ENCODE data around the gene STXBP4. TPM values are rescaled to one million over a fixed set of nuclear protein-coding genes. Genes with fewer than 3 reads are reported as not detected.
A peak's percentile ranks its signal among the peaks of the same experiment; 100 is the strongest.

The STXBP4 gene
- total RNA-seq, 2 donors from 2014 or later, result 8.0 to 8.9 TPM

DNA sequence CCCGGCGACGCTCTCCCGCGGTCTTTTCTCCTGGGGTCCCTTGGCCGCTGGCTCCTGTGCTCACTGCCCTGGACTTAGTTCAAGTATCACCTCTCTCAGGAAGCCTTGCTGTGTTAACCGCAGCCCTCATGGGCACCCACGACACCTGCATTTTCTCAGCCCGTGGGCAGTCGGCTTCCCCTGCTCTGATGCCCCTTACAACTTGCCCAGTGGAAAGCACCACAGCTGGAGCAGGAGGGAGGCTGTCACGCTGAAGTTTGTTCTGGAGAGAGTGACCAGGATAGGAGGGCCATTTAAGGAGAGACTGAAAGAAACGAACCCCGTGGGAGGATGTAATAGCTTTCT is 395 bp downstream of the STXBP4 start:
- ATAC-seq, result peak; percentile 63 to 68
- intact Hi-C loops (cut with DNase I), result no loop called here
- no peak for DNase-seq

DNA sequence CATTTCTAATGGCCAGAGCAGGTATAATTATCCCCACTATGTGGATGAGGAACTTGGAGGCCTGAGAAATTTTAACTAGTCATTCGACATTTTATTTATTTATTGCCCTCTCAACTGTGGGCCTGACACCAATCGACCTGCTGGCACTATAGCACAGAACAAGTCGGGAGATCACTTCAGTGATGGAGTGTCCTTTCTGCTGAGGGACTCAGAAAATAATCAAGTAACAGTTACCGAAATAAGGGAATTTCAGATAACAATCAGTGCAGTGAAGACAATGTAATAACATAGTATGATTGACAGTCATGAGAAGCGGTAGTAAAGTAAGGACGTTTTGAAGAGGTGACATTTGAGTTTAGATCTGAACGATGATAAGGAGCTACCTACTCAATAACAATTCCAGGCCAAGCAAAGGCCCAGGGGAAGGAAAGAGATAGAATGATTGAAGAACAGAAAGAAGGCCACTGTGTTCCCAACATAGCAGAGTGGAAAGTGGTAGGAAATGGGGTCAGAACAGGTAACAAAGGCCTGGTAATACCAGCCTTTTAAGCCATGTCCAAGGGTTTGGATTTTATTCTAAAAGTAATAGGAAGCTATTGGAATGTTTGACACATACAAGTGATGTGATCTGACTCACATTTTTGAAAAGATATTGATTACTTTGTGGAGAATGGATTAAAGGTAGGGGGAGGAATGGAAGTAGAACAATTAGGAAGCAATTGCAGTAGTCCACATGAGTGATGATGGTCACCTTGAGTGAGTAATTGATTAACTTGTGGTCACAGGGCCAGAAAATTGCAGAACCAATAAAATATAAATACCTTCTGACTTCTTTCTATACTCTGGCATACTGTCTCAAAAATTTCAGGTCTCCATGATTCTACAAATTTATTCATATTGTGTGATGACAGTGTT is 1.4 kb downstream of the STXBP4 start:
- no peak for ATAC-seq
- intact Hi-C loops (cut with DNase I), result no loop called here
- no peak for DNase-seq

- ATAC-seq, result no peak
- no peak for DNase-seq
- intact Hi-C loops (cut with DNase I), result no loop called here
Measured at GRCh38 chr17:54971147-54971546, 2.6 kb downstream of the STXBP4 start.

DNA sequence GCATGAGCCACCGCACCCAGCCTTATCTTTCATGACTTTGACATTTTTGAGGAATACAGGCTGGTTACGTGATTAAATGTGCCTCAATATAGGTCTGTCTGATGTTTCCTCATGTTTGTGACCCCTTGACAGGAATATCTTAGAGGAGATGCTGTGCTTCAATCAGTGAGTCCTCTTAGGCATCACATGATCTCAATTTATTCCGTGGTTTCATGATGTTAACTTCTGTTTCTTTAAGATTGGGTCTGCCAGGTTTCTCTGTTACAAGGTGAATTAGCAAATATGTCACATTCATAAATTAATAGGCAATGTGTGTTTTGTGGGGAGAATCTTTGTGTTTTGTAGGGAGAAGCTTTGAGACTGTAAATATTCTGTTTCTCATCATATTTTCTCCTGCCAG is 3.3 kb downstream of the STXBP4 start:
- DNase-seq (no peak), ATAC-seq (no peak)
- intact Hi-C loops (cut with DNase I), result no loop called here

GRCh38 chr17:54972406-54973138 is 4.0 kb downstream of the STXBP4 start:
- intact Hi-C loops (cut with DNase I), result no loop called here
- no peak for ATAC-seq

GRCh38 chr17:54974759-54975158 is 6.2 kb downstream of the STXBP4 start:
- intact Hi-C loops (cut with DNase I), result no loop called here
- DNase-seq (no peak), ATAC-seq (no peak)

More at GRCh38 chr17:54972406-54973138, 4.0 kb downstream of the STXBP4 start:
- no peak for DNase-seq

DNA sequence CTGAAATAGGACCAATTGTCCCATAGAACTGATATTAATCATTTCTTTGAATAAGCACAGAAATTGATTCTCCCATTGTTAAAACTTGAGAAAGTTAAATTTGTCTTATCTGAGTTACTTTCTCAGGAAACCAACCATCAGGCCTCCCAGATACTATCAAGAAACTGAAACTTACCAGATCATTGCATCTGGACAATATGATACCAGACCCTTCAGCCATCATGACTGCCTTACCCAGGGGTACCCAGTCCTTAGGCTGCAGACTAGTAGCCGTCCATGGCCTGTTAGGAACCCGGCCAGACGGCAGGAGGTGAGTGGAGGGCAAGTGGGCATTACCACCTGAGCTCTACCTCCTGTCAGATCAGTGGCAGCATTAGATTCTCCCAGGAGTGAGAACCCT is 7.8 kb downstream of the STXBP4 start:
- intact Hi-C loops (cut with DNase I), result no loop called here
- ATAC-seq (no peak), DNase-seq (no peak)

GRCh38 chr17:54977744-54978143 is 9.2 kb downstream of the STXBP4 start:
- DNase-seq (no peak), ATAC-seq (no peak)
- intact Hi-C loops (cut with DNase I), result no loop called here

DNA sequence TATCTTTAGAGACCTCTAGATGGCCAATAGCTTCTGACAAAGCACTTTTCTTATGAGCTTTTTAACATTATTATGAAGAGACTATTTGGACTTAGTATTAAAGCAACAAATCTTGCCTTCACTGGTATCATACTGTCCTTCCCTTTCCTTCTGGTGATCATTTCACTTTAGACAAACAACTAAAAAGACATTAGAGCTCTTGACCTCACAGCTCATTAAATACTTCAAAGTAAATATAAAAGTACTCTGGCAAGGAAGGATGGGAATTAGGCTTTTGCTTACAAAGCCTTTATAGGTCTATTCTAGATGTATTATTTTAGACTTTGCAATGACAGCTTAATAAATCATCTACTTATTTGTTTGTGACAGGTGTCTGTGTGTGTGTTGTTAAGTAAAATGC is 11.1 kb downstream of the STXBP4 start:
- no peak for ATAC-seq
- intact Hi-C loops (cut with DNase I), result no loop called here

DNA sequence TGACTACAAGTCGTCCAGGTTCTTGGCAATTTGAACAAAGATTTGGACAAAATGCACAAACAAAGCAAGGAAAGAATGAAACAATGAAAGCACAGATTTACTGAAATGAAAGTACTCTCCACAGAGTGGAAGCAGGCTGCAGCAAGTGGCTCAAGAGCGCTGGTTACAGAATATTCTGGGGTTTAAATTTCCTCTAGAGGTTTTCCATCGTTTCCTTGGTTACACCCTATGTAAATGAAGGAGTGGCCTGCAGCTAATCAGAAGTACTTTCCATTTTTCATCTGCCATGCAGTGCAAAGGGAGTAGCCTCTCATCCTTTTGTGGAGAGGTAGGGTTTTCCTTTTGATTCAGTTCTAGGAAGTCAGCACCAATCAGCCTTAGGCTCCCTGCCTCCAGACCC is 11.8 kb downstream of the STXBP4 start:
- no peak for DNase-seq
- ATAC-seq, result no peak
- intact Hi-C loops (cut with DNase I), result no loop called here

More for the DNA sequence above, 11.1 kb downstream of the STXBP4 start:
- no peak for DNase-seq

- intact Hi-C loops (cut with DNase I), result no loop called here
- ATAC-seq (no peak), DNase-seq (no peak)
Measured at GRCh38 chr17:54982399-54982798, 13.8 kb downstream of the STXBP4 start.

- DNase-seq, result no peak
- intact Hi-C loops (cut with DNase I), result no loop called here
- no peak for ATAC-seq
Measured at GRCh38 chr17:54983260-54983659, 14.7 kb downstream of the STXBP4 start.

DNA sequence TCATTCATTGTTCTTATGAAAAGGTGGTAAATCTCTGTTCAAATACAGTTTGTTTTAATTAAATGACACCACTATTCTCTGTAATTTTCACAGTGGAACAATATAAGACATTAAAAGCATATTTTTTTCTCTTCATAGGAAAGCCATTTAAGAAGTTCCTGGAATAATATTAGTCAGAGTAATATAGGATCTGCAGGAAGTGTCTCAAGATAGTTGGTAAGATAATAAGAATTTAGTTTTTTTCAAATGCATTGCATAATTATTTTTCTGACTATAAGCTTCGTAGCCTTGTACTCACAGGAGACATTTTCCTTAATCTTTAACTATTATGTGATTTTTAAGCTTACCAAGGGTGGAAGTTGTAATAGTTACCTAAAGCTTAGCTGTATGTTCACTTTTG is 16.9 kb downstream of the STXBP4 start:
- intact Hi-C loops (cut with DNase I), result no loop called here
- ATAC-seq, result no peak
- DNase-seq, result no peak

GRCh38 chr17:54990118-54990517 is 21.6 kb downstream of the STXBP4 start:
- intact Hi-C loops (cut with DNase I), result loop anchor here (10.0 kb wide), 2 partner anchors 365 to 525 kb away; partner anchors contain the start of gene SMIM36 (in 1 of the 2)
- DNase-seq, result no peak
- no peak for ATAC-seq

DNA sequence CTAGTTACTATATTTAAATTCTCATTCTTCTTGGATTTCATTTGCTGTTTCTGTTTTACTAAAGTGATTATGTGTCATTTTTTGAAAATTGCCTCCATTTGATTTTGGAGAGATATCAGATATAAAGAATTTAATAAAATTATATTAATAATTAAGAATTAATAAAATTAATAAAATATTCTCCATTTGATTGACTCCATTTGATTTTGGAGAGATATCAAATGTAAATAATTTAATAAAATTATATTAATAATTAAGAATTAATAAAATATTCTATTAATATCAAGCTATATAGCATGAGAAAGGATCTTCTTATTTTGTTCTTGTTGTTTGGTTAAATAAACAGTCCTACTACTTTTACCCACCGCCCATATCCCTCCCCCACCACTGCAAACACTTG is 23.0 kb downstream of the STXBP4 start:
- no peak for ATAC-seq
- no peak for DNase-seq
- intact Hi-C loops (cut with DNase I), result loop anchor here (10.0 kb wide), 2 partner anchors 363 to 523 kb away; partner anchors contain the start of gene SMIM36 (in 1 of the 2)

DNA sequence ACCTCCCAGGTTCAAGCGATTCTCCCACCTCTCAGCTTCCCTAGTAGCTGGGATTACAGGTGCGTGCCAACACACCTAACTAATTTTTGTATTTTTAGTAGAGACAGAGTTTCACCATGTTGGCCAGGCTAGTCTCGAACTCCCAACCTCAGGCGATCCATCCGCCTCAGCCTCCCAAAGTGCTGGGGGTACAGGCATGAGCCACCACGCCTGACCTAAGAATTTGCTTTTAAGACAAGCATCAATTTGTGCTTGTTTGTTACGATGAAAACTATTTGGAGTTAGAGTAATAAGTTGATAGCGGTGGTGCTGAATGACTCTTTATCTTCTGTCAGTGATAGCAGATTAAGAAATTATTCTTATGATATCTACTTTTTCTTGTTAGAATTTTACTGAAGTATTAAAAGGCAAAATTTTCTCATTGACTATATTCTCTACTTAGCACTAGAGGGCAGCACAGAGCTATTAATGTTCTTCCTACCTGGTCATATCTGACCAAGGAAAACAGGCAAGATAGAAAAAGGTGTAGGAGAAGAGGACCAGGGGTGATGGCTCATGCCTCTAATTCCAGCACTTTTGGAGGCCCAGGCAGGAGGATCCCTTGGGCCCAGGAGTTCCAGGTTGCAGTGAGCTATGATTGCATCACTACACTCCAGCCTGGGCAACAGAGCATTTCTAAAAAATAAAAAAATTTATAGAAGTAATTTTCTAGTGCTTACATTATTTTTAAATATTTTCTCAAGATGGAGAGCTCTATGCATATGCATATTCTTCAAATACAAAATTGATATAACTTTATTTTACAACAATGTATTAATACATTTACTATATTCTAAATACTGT is 24.5 kb downstream of the STXBP4 start:
- ATAC-seq (peak; percentile 38 to 47), DNase-seq (no peak)
- intact Hi-C loops (cut with DNase I), result loop anchor here (10.0 kb wide), 2 partner anchors 362 to 522 kb away; partner anchors contain the start of gene SMIM36 (in 1 of the 2)

- DNase-seq, result no peak
- intact Hi-C loops (cut with DNase I), result loop anchor here (10.0 kb wide), 2 partner anchors 358 to 518 kb away; partner anchors contain the start of gene SMIM36 (in 1 of the 2)
- no peak for ATAC-seq
Measured at GRCh38 chr17:54996441-54996840, 27.9 kb downstream of the STXBP4 start.

DNA sequence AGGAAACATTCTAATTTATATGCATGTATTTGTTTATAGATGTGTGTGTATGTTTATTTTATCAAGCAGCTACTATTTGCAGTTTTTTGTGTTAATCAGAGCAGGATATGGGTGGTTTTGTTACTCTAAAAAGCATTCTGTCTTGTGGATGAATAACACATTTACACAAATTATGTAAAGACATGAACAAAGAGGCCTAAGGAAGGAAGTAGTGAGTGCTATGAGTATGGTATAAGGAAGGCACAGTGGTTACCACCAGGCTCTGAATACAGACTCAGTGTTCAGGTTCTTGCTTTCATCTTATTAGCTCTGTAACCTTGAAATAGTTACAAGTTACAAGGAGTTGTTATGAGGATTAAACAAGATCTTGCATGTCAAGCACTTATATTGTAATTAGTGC is 33.9 kb downstream of the STXBP4 start:
- ATAC-seq (no peak), DNase-seq (no peak)
- intact Hi-C loops (cut with DNase I), result no loop called here

DNA sequence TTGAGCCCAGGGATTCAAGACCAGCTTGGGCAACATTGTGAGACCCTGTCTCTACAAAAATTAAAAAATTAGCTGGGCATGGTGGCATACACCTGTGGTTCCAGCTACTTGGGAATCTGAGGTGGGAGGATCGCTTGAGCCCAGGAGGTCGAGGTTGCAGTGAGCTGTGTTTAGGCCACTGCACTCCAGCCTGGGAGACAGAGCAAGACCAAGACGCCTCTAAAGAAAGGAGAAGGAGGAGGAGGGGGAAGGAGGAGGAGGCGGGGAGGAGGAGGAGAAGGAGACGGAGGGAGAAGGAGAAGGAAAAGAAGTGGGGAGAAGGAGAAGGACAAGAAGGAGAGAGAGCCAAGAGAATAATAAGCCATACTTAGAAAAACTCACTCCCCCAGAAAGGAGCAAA is 35.9 kb downstream of the STXBP4 start:
- ATAC-seq (no peak), DNase-seq (no peak)
- intact Hi-C loops (cut with DNase I), result no loop called here
